Subcutaneous adipose tissue (tissue), 4 donors: ENCODE data around the gene PDZRN4. TPM values are rescaled to one million over a fixed set of nuclear protein-coding genes. Genes with fewer than 3 reads are reported as not detected.

Experiments
- total RNA-seq, 4 donors: library from RNA; depleted of rRNA; stranded (reverse); fragments of >200 nt; gene quantifications; one replicate each; pipeline ENCODE4 v1.1.0, GENCODE V29; 2016
- TF ChIP-seq, protein P1 (sequence below): fragments of 450-650 bp; IDR thresholded peaks from one replicate; pipeline ENCODE4 v1.5.1; 2016; ENCODE audit warnings: low read depth, mild to moderate bottlenecking, control low read depth, antibody characterized with exemption, moderate library complexity

The PDZRN4 gene
- total RNA-seq, 4 donors from 2014 or later = 0.49 to 11.7 (median 2.2) TPM

GRCh38 chr12:41460906-41461305 lies 272.8 kb downstream of the PDZRN4 start:
- TF ChIP-seq, protein P1, sequence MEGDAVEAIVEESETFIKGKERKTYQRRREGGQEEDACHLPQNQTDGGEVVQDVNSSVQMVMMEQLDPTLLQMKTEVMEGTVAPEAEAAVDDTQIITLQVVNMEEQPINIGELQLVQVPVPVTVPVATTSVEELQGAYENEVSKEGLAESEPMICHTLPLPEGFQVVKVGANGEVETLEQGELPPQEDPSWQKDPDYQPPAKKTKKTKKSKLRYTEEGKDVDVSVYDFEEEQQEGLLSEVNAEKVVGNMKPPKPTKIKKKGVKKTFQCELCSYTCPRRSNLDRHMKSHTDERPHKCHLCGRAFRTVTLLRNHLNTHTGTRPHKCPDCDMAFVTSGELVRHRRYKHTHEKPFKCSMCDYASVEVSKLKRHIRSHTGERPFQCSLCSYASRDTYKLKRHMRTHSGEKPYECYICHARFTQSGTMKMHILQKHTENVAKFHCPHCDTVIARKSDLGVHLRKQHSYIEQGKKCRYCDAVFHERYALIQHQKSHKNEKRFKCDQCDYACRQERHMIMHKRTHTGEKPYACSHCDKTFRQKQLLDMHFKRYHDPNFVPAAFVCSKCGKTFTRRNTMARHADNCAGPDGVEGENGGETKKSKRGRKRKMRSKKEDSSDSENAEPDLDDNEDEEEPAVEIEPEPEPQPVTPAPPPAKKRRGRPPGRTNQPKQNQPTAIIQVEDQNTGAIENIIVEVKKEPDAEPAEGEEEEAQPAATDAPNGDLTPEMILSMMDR = no peak

- TF ChIP-seq, protein P1 = no peak
Observed at GRCh38 chr12:41462312-41462711, 274.2 kb downstream of the PDZRN4 start.

DNA sequence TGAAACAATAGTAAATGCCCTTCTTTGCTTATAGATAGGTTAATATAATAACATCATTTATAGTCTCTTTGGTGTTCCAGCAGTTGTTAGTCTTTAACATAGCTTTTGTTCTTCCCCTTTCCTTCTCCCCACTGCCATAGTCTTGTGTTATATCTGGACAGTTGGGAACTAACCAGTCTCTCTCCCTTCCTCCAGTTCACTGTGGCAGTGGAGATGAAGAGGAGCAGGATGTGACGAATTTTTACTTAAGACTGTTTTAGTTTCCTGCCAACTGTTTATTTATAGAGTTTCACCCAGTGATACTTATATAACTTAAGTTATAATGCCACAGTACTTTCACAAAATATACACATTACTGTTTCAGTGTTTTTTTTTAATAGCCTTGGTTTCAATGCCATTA lies 277.4 kb downstream of the PDZRN4 start:
- TF ChIP-seq, protein P1 = no peak

GRCh38 chr12:41466300-41466699 lies 278.2 kb downstream of the PDZRN4 start:
- TF ChIP-seq, protein P1 = no peak

DNA sequence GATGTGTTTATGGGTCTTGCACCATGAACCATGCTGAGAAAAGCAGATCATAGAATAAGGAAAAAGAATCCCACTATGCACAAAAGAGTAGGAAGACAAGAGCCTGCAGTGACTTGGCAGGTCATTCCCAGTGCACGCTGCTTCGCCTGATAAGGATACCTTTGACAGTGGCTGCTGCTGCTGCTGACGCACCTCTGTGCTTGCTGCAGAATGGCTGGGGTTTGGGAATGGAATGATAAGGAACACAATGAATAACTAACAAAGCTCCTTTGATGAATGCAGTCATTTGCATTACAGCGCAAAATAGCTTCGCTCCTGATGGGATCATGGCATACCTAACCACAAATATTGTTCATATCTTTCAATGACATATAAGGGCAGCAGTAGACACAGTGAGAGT lies 278.7 kb downstream of the PDZRN4 start:
- TF ChIP-seq, protein P1 = no peak

- TF ChIP-seq, protein P1 = no peak
Observed at GRCh38 chr12:41467591-41468325, 279.6 kb downstream of the PDZRN4 start.

GRCh38 chr12:41468341-41468740 lies 280.2 kb downstream of the PDZRN4 start:
- TF ChIP-seq, protein P1 = no peak
